K562 (cell line): ENCODE data around the gene GRIP1. TPM values are rescaled to one million over a fixed set of nuclear protein-coding genes. Genes with fewer than 3 reads are reported as not detected.

Experiments
- ATAC-seq: fragments of 200-7000 bp; cut with Tn5 transposase; 3 replicates; pipeline ENCODE4 v1.9.1; 2020; ENCODE audit warnings: moderate library complexity
- BruUV-seq: library from RNA; stranded (reverse); fragments of 400-500 nt; replicated peaks from 2 replicates; lab custom pipeline; 2021; lab: Mats Ljungman, UMichigan
- CTCF ChIA-PET: fragments of 300-600 bp; formaldehyde crosslinking; extraction: SDS; loops from one replicate; lab custom pipeline; 2021; ENCODE audit warnings: low intra/inter-chr PET ratio; lab: Yijun Ruan, JAX
- POLR2A ChIA-PET: fragments of 300-600, 350-650 bp; sonication (Branson Sonifier 250); formaldehyde crosslinking; extraction: SDS; loops from one replicate; lab custom pipeline; 2021; ENCODE audit warnings: antibody characterized with exemption, inconsistent platforms; lab: Yijun Ruan, JAX
- DNase-seq, 4 experiments: peaks; one replicate each; pipeline versions ENCODE4 v3.0.0 to v3.0.0-alpha.2; 2011 to 2018; ENCODE audit warnings: low spot score in 3 of 4, mixed read lengths in 3 of 4; ENCODE audit errors: extremely low read depth in 1 of 4
- FAIRE-seq: peaks from 2 replicates; lab custom pipeline; 2011; peaks lifted over from hg19 to GRCh38; lab: Jason Lieb, UNC
- H2AFZ ChIP-seq: 2 replicates; pipeline ENCODE4 v1.6.0; 2011; ENCODE audit warnings: low read depth, low read length, control low read depth, inconsistent platforms
- H3K27ac ChIP-seq: fragments of 200-600 bp; 3 replicates; pipeline ENCODE4 v1.8.0; 2011; ENCODE audit warnings: low read depth, mild to moderate bottlenecking, control low read depth, inconsistent platforms, low read length, moderate library complexity, mixed read lengths; ENCODE audit errors: extremely low read depth
- H3K27me3 ChIP-seq, 2 experiments: fragments of 300-600 bp in 1 of 2; 2 replicates in 1 of 2; 3 replicates in 1 of 2; pipeline versions ENCODE4 v1.6.0 to v1.8.0; 2011; ENCODE audit warnings: inconsistent platforms in 2 of 2, low read length in 2 of 2, mild to moderate bottlenecking in 1 of 2, mixed read lengths in 1 of 2, moderate library complexity in 1 of 2; ENCODE audit not compliant: control insufficient read depth in 2 of 2, insufficient read depth in 2 of 2
- H3K36me3 ChIP-seq: fragments of 300-600 bp; 3 replicates; pipeline ENCODE4 v1.8.0; 2011; ENCODE audit warnings: mild to moderate bottlenecking, low read length, inconsistent platforms; ENCODE audit not compliant: control insufficient read depth, insufficient read depth
- H3K4me1 ChIP-seq, 2 experiments: fragments of 200-600 bp in 1 of 2; replicated peaks in 1 of 2; 2 replicates in 1 of 2; 3 replicates in 1 of 2; pipeline versions ENCODE4 v1.5.1 to v1.8.0; 2011; ENCODE audit warnings: inconsistent platforms in 2 of 2, low read length in 2 of 2, mild to moderate bottlenecking in 1 of 2, mixed read lengths in 1 of 2, moderate library complexity in 1 of 2; ENCODE audit not compliant: control insufficient read depth in 2 of 2, insufficient read depth in 2 of 2
- H3K4me2 ChIP-seq: 2 replicates; pipeline ENCODE4 v1.6.1; 2011; ENCODE audit warnings: low read length, control low read depth, inconsistent platforms, mixed read lengths; ENCODE audit not compliant: insufficient read depth
- H3K4me3 ChIP-seq: fragments of 200-600 bp; sonication (generic), shearing (Covaris generic); 2 replicates; pipeline ENCODE4 v1.5.1; 2016; ENCODE audit warnings: control low read depth, inconsistent platforms
- H3K79me2 ChIP-seq: fragments of 200-600 bp; 3 replicates; pipeline ENCODE4 v1.8.0; 2011; ENCODE audit warnings: low read length, inconsistent platforms; ENCODE audit not compliant: control insufficient read depth, insufficient read depth
- H3K9ac ChIP-seq, 2 experiments: 2 replicates each; pipeline versions ENCODE4 v1.6.0 to v1.6.1; 2011; ENCODE audit warnings: low read depth in 2 of 2, low read length in 2 of 2, control low read depth in 1 of 2, inconsistent platforms in 1 of 2, mild to moderate bottlenecking in 1 of 2, mixed read lengths in 1 of 2; ENCODE audit not compliant: insufficient read depth in 1 of 2
- H3K9me1 ChIP-seq: one replicate; pipeline ENCODE4 v1.6.0; 2011; ENCODE audit warnings: inconsistent platforms, mild to moderate bottlenecking, low read length, moderate library complexity; ENCODE audit not compliant: control insufficient read depth, insufficient read depth
- H3K9me3 ChIP-seq: replicated peaks from 2 replicates; pipeline ENCODE4 v1.5.1; 2011; ENCODE audit warnings: low read depth, low read length, inconsistent platforms; ENCODE audit not compliant: control insufficient read depth, insufficient read depth
- H4K20me1 ChIP-seq: replicated peaks from 2 replicates; pipeline ENCODE4 v1.6.1; 2011; ENCODE audit warnings: low read length, inconsistent platforms, mixed read lengths; ENCODE audit not compliant: control insufficient read depth, insufficient read depth
- BMI1 ChIP-seq: fragments of 150-350 bp; IDR thresholded peaks from 2 replicates; pipeline ENCODE4 v1.6.1; 2014; ENCODE audit warnings: low read length
- CEBPG ChIP-seq, 3 experiments: fragments of 200-800 bp in 1 of 3; sonication (Bioruptor generic) in 1 of 3; sonication (generic) in 1 of 3; formaldehyde crosslinking in 1 of 3; IDR thresholded peaks in 2 of 3; conservative IDR thresholded peaks in 1 of 3; 2 replicates each; pipeline versions ENCODE4 v1.6.1 to v1.8.0; 2016 to 2022; ENCODE audit warnings: missing compliant biosample characterization in 2 of 3, missing genetic modification characterization in 2 of 3, mild to moderate bottlenecking in 1 of 3, missing genetic modification reagents in 1 of 3
- NELFE ChIP-seq: IDR thresholded peaks from 2 replicates; pipeline ENCODE4 v1.6.1; 2011; ENCODE audit warnings: mild to moderate bottlenecking; ENCODE audit not compliant: insufficient read depth, insufficient read length
- POLR2AphosphoS5 ChIP-seq: IDR thresholded peaks from 2 replicates; pipeline ENCODE4 v1.6.1; 2011; ENCODE audit warnings: mild to moderate bottlenecking, low read depth, low read length, moderate library complexity; ENCODE audit not compliant: control insufficient read depth, insufficient read depth
- RBM17 ChIP-seq: fragments of 200-400 bp; formaldehyde crosslinking; IDR thresholded peaks from 2 replicates; pipeline ENCODE4 v1.6.1; 2017; ENCODE audit warnings: low read depth, mild to moderate bottlenecking, low read length, borderline replicate concordance
- ZNF274 ChIP-seq: IDR thresholded peaks from 2 replicates; pipeline ENCODE4 v1.6.1; 2011; ENCODE audit warnings: low read depth, mild to moderate bottlenecking, low read length, moderate library complexity, borderline replicate concordance
- ZNF707 ChIP-seq: fragments of 250-450 bp; sonication (Bioruptor Pico); conservative IDR thresholded peaks from 2 replicates; pipeline ENCODE4 v1.8.0; 2022; ENCODE audit warnings: inconsistent platforms, mild to moderate bottlenecking, moderate library complexity
- WGBS: fragments of 100-300 bp; shearing (Covaris generic); methylation state at CpG from one replicate; pipeline ENCODE4 v1.1.6; 2016; ENCODE audit warnings: low coverage, mixed read lengths; ENCODE audit not compliant: insufficient coverage; ENCODE audit errors: missing lambda C conversion rate; 5-methylcytosine and 5-hydroxymethylcytosine counted together
- in situ Hi-C: fragments of 300-500 bp; cut with MboI; formaldehyde crosslinking; loops from 4 replicates; pipeline ENCODE4 v1.15.0; 2018; ENCODE audit warnings: inconsistent platforms, mixed read lengths
- intact Hi-C: fragments of 100-400 bp; cut with micrococcal nuclease; formaldehyde crosslinking; loops from 2 replicates; pipeline ENCODE4 v1.14.2; 2022
- polyA plus RNA-seq, 8 experiments: library from polyadenylated mRNA; depleted of rRNA in 4 of 8; stranded (reverse) in 5 of 8; unstranded in 3 of 8; fragments of >200 nt; fragmentation: Nextera tagmentation in 2 of 8; fragmentation: Illumina TruSeq in 1 of 8; extraction: Ambion mirVana in 2 of 8; extraction: Trizol in 1 of 8; gene quantifications; 2 replicates each; pipeline versions ENCODE4 v1.2.1 to v1.2.3, GENCODE V29; 2011 to 2014; ENCODE audit warnings: inconsistent platforms in 1 of 8, missing spikeins in 1 of 8
- total RNA-seq, 7 experiments: library from RNA; depleted of rRNA in 6 of 7; stranded (reverse); fragments of >200 nt in 6 of 7; fragmentation: Illumina TruSeq in 2 of 7; extraction: Trizol in 2 of 7; gene quantifications; 2 replicates each; pipeline versions ENCODE4 v1.2.1 to v1.2.3, GENCODE V29; 2011 to 2021; ENCODE audit warnings: low replicate concordance in 1 of 7

The GRIP1 gene
- total and polyA plus RNA-seq, 9 of the 15 experiments (the other 6 are each of a cell fraction or from before 2014, with no cell fraction given) = 0.28 to 1.2 (median 0.45) TPM

DNA sequence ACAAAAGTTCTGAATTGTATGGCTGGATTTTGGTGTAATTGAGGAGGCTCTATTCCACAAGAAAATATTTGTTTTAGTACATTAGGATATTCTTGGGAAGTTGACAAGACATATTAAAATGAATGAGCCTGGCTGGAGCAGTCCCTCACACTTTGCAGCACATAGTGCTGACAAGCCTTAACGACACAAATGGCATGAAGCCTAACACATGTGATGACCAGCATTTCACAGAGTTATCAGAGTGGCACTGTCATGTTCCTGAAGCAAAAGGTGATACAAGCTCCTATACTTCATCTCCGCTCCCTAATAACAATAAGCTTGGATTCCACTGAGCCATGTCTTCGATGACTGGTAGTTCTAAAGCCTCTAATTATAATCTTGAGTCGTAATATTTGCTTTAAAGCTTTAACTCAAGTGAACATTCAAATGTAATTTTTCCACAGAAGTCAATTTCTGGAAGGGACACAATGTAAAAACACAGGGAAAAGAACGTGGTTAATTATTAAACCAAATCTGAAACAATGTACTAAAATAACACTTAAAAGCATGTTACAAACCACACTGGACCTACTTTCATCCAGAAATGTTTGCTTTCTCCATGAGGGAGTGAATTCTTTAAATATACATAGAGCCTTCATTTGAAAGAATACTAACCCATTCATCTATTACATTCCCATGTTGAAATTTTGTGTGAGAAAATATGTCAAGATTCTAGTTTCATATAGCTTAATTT lies 49.6 kb downstream of the GRIP1 start:
- POLR2A ChIA-PET = no interaction called here
- no peak overlapping the region for H3K4me3 ChIP-seq
- in situ Hi-C loops (no loop called here), intact Hi-C loops (no loop called here)
- no peaks in the 10 kb centered on the region for H3K9me1 ChIP-seq
- no peaks in the 10 kb centered on the region for H3K36me3 ChIP-seq
- TF ChIP-seq BMI1 (no peak), ZNF274 (no peak), CEBPG (CRISPR knock-in tag; IDR thresholded peaks at IDR 0.05) (no peak), CEBPG (tag; conservative IDR thresholded peaks at IDR 0.05 in 1 of 2, IDR thresholded peaks at IDR 0.05 in 1 of 2) (no peak), POLR2AphosphoS5 (no peak), RBM17 (no peak), NELFE (no peak), ZNF707 (no peak)
- H3K27ac ChIP-seq = no peak overlapping the region
- H3K9ac ChIP-seq = no peak overlapping the region
- no peaks in the 10 kb centered on the region for H3K79me2 ChIP-seq
- DNase-seq (no peak), ATAC-seq (no peak), FAIRE-seq (no peak)
- no peaks in the 10 kb centered on the region for H3K4me1 ChIP-seq
- CTCF ChIA-PET = no interaction called here
- BruUV-seq = no TSS peak
- no peaks in the 10 kb centered on the region for H3K27me3 ChIP-seq
- WGBS = 1% methylated on average over 5 of the region's 5 CpGs
- H3K4me2 ChIP-seq = no peak overlapping the region
- H2AFZ ChIP-seq = no peak overlapping the region
- H4K20me1 ChIP-seq = no peaks in the 10 kb centered on the region
- no peaks in the 10 kb centered on the region for H3K9me3 ChIP-seq
